Measurements from ENCODE around the gene DPYD.
"Not testable (repeated sequence)": the region's sequence is repeated elsewhere in the genome, so short reads cannot be mapped to it uniquely, and the experiment has no call there.

The DPYD gene

GRCh38 chr1:97277891-97278654 is 642.8 kb downstream of the DPYD start:
- no peak for DNase-seq (ENCODE audit: low read depth)

- DNase-seq (ENCODE audit: low read depth), result no peak
These were observed 648.7 kb downstream of the DPYD start for GRCh38 chr1:97271916-97272788.

- DNase-seq (ENCODE audit: low read depth), result no peak
These were observed 650.1 kb downstream of the DPYD start for GRCh38 chr1:97270508-97271307.

- no peak for DNase-seq (ENCODE audit: low read depth)
These were observed 655.2 kb downstream of the DPYD start for GRCh38 chr1:97265630-97266029.

- DNase-seq (ENCODE audit: low read depth), result no peak
These were observed 658.0 kb downstream of the DPYD start for GRCh38 chr1:97262842-97263241.

GRCh38 chr1:97258597-97258996 is 662.2 kb downstream of the DPYD start:
- no peak for DNase-seq (ENCODE audit: low read depth)

- no peak for DNase-seq (ENCODE audit: low read depth)
These were observed 665.9 kb downstream of the DPYD start for GRCh38 chr1:97254731-97255463.

- no peak for DNase-seq (ENCODE audit: low read depth)
These were observed 667.9 kb downstream of the DPYD start for GRCh38 chr1:97252925-97253324.

GRCh38 chr1:97252076-97252475 is 668.8 kb downstream of the DPYD start:
- DNase-seq (ENCODE audit: low read depth), result no peak

GRCh38 chr1:97247196-97247595 is 673.6 kb downstream of the DPYD start:
- DNase-seq (ENCODE audit: low read depth), result no peak

- DNase-seq (ENCODE audit: low read depth), result no peak
These were observed 675.2 kb downstream of the DPYD start for GRCh38 chr1:97245682-97246081.

GRCh38 chr1:97245026-97245425 is 675.8 kb downstream of the DPYD start:
- DNase-seq (ENCODE audit: low read depth), result no peak

- DNase-seq (ENCODE audit: low read depth), result no peak
These were observed 676.8 kb downstream of the DPYD start for GRCh38 chr1:97243973-97244560.

- DNase-seq (ENCODE audit: low read depth), result no peak
These were observed 682.0 kb downstream of the DPYD start for GRCh38 chr1:97238816-97239215.

GRCh38 chr1:97231354-97231753 is 689.5 kb downstream of the DPYD start:
- not testable (repeated sequence) for DNase-seq (ENCODE audit: low read depth)

GRCh38 chr1:97212671-97213070 is 708.2 kb downstream of the DPYD start:
- no peak for DNase-seq (ENCODE audit: low read depth)

GRCh38 chr1:97210307-97210706 is 710.5 kb downstream of the DPYD start:
- no peak for DNase-seq (ENCODE audit: low read depth)

- no peak for DNase-seq (ENCODE audit: low read depth)
These were observed 711.4 kb downstream of the DPYD start for GRCh38 chr1:97209381-97209957.

GRCh38 chr1:97207868-97208267 is 713.0 kb downstream of the DPYD start:
- no peak for DNase-seq (ENCODE audit: low read depth)

- DNase-seq (ENCODE audit: low read depth), result no peak
These were observed 716.4 kb downstream of the DPYD start for GRCh38 chr1:97204468-97204867.
